Uterine smooth muscle cell (primary cell): ENCODE measurements around the gene ABCD3. TPM values are rescaled to one million over a fixed set of nuclear protein-coding genes. Genes with fewer than 3 reads are reported as not detected.

Experiments used
- total RNA-seq: library from RNA; depleted of rRNA; stranded (reverse); fragments of >200 nt; gene quantifications from 2 replicates; pipeline ENCODE4 v1.2.3, GENCODE V29; 2014

Gene ABCD3
- 44.1 and 44.7 TPM in 2 replicates for total RNA-seq

DNA sequence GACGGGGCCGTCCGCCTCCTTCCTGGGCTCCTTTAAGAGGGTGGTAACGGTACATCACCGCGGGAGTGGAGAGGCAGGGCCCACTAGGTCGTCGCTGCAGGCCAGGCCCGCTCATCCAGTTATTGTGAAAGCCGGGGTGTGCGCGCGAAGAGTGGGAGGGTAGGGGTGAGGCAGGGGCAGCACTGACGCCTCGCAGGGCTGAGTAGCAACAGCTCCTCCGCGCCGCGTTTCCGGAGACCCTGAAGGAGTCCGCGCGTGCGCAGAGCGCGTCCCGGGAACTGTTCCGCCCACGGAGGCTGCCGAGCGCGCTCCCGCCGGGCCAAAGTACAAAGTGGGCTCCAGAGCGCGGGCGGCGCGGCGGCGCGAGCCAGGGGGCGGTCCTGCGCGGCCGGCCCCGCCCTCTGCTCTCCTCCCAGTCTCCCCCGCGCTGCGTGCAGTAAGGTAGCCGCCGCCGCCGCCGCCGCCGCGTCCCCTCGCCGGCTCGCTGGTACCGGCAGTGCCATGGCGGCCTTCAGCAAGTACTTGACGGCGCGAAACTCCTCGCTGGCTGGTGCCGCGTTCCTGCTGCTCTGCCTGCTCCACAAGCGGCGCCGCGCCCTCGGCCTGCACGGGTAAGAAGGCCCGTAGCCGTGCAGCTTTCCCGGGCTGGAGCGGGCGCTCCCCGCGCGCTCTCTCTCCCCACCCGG, at the start of gene ABCD3:
Gene ABCD3 (plus strand): TSS at position 412 of the 686 bp plus-strand sequence. CDS start 90 bp downstream, at position 502.

GRCh38 chr1:94541246-94542087, 123.3 kb downstream of the ABCD3 start, which contains the start of gene F3:
Gene F3, minus strand, starts transcription at chr1:94541759. Its CDS starts 123 bp downstream, at chr1:94541636.

Other genes with a start within 250 kb of the ABCD3 start
- 100 and 150 TPM in 2 replicates for gene ARHGAP29, start 180.8 kb upstream of the ABCD3 start, total RNA-seq
- 7.0 and 16.9 TPM in 2 replicates for gene F3, start 123.4 kb downstream of the ABCD3 start, total RNA-seq